ENCODE results near the gene ARHGAP18. TPM values are rescaled to one million over a fixed set of nuclear protein-coding genes. Genes with fewer than 3 reads are reported as not detected.
A peak's percentile ranks its signal among the peaks of the same experiment; 100 is the strongest.

Gene ARHGAP18
- total RNA-seq, 1 donor, result 65.8 TPM

GRCh38 chr6:129695373-129696027 is 14.5 kb downstream of the ARHGAP18 start:
- TF ChIP-seq CTCF (IDR thresholded peaks at IDR 0.05; ENCODE audit: insufficient read depth, low read length), result no peak
- H3K4me3 ChIP-seq (ENCODE audit: low read depth, low read length), result no peak overlapping the region
- DNase-seq (ENCODE audit: low read depth), result no peak

DNA sequence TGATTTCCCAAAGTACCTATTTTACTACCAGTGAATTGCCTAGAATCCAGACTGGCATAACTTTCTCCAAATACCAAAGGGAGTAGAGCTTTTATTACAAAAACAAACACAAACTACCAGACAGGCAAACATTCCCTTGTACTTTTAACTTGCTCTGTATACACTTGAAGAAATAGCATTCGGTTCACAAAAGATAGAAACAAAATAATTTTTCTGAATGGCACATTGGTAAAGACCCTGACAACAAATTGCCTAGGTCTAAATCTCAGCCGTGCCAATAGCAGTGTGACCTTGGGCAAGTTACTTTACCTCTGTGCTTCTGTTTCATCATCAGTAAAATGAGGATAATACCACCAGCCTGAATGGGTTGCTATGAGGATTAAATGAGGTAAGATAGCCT is 15.9 kb downstream of the ARHGAP18 start:
- DNase-seq (ENCODE audit: low read depth), result no peak
- H3K4me3 ChIP-seq (ENCODE audit: low read depth, low read length), result no peak overlapping the region
- TF ChIP-seq CTCF (IDR thresholded peaks at IDR 0.05; ENCODE audit: insufficient read depth, low read length), result no peak

DNA sequence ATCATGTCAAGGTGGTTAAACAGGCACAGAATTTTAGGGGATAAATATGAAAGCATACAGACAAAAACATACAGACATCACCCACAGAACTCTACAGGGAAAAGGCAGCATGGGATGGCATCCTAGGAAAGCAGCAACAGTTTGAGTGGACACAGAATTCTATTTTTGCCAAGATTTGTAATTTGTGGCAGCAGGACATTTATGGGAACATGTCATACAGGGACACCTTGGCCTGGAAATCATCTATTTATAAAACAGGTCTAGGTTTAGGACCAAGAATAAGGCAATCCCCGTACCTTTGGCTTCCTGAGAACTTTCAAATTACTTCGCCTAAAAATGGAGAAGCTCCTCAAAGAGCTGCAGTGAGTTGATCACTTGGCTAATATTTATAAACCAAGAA is 17.5 kb downstream of the ARHGAP18 start:
- DNase-seq (ENCODE audit: low read depth), result no peak
- TF ChIP-seq CTCF (IDR thresholded peaks at IDR 0.05; ENCODE audit: insufficient read depth, low read length), result no peak
- H3K4me3 ChIP-seq (ENCODE audit: low read depth, low read length), result no peak overlapping the region

DNA sequence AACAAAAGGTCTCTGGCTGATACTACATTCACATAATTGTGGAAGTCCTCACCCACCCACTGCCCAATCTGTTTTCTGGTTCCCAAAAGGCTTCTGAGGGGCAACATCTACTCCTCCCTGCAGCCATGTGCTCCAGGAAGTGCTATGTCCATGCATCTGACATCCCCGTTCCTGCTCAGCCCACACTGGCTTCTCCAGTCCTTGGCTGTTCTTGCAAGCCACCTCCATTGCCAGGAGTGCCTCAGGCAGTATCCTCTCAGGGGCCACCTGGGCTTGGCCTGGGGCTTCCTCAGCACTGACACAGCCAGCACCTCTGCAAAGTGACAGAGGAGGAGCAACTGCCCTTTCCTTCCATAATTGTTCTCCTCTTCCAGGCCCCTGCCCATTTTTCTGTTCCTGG is 18.3 kb downstream of the ARHGAP18 start:
- no peak overlapping the region for H3K4me3 ChIP-seq (ENCODE audit: low read depth, low read length)
- no peak for DNase-seq (ENCODE audit: low read depth)
- TF ChIP-seq CTCF (IDR thresholded peaks at IDR 0.05; ENCODE audit: insufficient read depth, low read length), result no peak

- no peak overlapping the region for H3K4me3 ChIP-seq (ENCODE audit: low read depth, low read length)
- no peak for TF ChIP-seq CTCF (IDR thresholded peaks at IDR 0.05; ENCODE audit: insufficient read depth, low read length)
- DNase-seq (ENCODE audit: low read depth), result no peak
Measured at GRCh38 chr6:129691043-129691640, 18.8 kb downstream of the ARHGAP18 start.

DNA sequence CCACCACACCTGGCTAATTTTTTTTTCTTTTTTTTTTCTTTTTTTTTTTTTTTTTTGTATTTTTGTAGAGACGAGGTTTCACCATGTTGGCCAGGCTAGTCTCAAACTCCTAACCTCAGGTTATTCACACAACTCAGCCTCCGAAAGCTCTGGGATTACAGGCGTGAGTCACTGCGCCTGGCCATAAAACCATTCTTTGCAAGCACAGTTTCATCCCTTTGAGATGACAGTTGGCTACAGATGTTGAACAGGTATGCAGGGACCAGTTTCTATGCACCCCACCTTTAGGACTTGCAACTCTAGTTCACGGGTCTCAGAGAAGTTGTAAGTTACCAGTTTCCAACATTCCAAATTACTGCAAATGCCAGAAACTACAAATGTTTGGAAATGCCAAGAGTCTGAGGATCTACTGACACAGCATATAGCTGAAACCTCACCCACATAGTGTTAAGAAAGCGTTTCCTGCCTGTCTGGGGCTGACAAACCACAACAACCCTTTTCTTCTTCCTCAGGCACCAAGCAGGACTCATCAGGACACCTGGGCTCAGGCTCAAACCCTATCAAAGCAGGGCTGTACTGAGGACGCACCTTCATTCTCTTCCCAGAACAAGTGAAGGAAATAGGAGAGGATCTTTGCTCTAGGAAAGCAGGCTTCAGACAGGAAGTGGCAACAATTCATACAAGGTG is 22.9 kb downstream of the ARHGAP18 start:
- TF ChIP-seq CTCF (IDR thresholded peaks at IDR 0.05; ENCODE audit: insufficient read depth, low read length), result no peak
- no peak overlapping the region for H3K4me3 ChIP-seq (ENCODE audit: low read depth, low read length)
- DNase-seq (ENCODE audit: low read depth), result peak; percentile 59
